Adipose tissue (tissue), 3 donors: ENCODE measurements around the gene LBHD2. TPM values are rescaled to one million over a fixed set of nuclear protein-coding genes. Genes with fewer than 3 reads are reported as not detected.

Experiments used
- H3K27ac ChIP-seq: one replicate; pipeline ENCODE4 v1.5.1; 2013; ENCODE audit warnings: low read depth, low read length
- WGBS, 3 donors: extraction: QIAGEN DNeasy Blood & Tissue Kit; methylation state at CpG; one replicate each; pipeline ENCODE4 v1.1.7; 2013; 5-methylcytosine and 5-hydroxymethylcytosine counted together
- polyA plus RNA-seq, 3 donors: library from polyadenylated mRNA; stranded (reverse); fragments of 200-250 nt; gene quantifications; one replicate each; pipeline ENCODE4 v1.2.3, GENCODE V29; 2013
- donor health status: healthy with polysubstance abuse.
- donor health status: Bipolar disorder and iron deficiency.
- donor health status: healthy.

Gene LBHD2
- polyA plus RNA-seq, 3 donors: 0.09 to 3.6 (median 1.2) TPM

GRCh38 chr14:103100281-103101121 is 16.5 kb downstream of the LBHD2 start:
- 69 to 88% (median 85%) methylated on average over 25 of the region's 25 CpGs for WGBS, 3 donors
- no peak overlapping the region for H3K27ac ChIP-seq

GRCh38 chr14:103101257-103101962 is 17.4 kb downstream of the LBHD2 start:
- WGBS, 3 donors: 89 to 94% (median 90%) methylated on average over 11 of the region's 11 CpGs

GRCh38 chr14:103101963-103102688 is 18.1 kb downstream of the LBHD2 start:
- 37 to 74% (median 50%) methylated on average over 73 to 85 of the region's 85 CpGs for WGBS, 3 donors

More at GRCh38 chr14:103101257-103101962, 17.4 kb downstream of the LBHD2 start:
- no peak overlapping the region for H3K27ac ChIP-seq

GRCh38 chr14:103102689-103103260 is 18.8 kb downstream of the LBHD2 start:
- no peak overlapping the region for H3K27ac ChIP-seq
- 42 to 78% (median 51%) methylated on average over 39 of the region's 39 CpGs for WGBS, 3 donors

More at GRCh38 chr14:103101963-103102688, 18.1 kb downstream of the LBHD2 start:
- H3K27ac ChIP-seq: no peak overlapping the region

- WGBS, 3 donors: 6 to 10% (median 7%) methylated on average over 65 to 68 of the region's 68 CpGs
- no peak overlapping the region for H3K27ac ChIP-seq
These were observed 19.7 kb downstream of the LBHD2 start for GRCh38 chr14:103103461-103104388.

- WGBS, 3 donors: 7 to 17% (median 13%) methylated on average over 18 to 20 of the region's 20 CpGs
- no peak overlapping the region for H3K27ac ChIP-seq
These were observed 20.3 kb downstream of the LBHD2 start for GRCh38 chr14:103104389-103104653.

- H3K27ac ChIP-seq: no peak overlapping the region
- WGBS, 3 donors: 4 to 8% (median 6%) methylated on average over 43 to 59 of the region's 59 CpGs
These were observed 20.8 kb downstream of the LBHD2 start for GRCh38 chr14:103104654-103105452.

GRCh38 chr14:103105580-103106150 is 21.7 kb downstream of the LBHD2 start:
- 65 to 72% (median 69%) methylated on average over 9 of the region's 9 CpGs for WGBS, 3 donors
- no peak overlapping the region for H3K27ac ChIP-seq

- H3K27ac ChIP-seq: no peak overlapping the region
- 95% methylated on average over 23 of the region's 23 CpGs for WGBS, 3 donors
These were observed 23.4 kb downstream of the LBHD2 start for GRCh38 chr14:103107455-103107854.

- no peak overlapping the region for H3K27ac ChIP-seq
- WGBS, 3 donors: 88 to 92% (median 89%) methylated on average over 25 to 28 of the region's 28 CpGs
These were observed 24.1 kb downstream of the LBHD2 start for GRCh38 chr14:103107941-103108748.

- 26 to 70% (median 47%) methylated on average over 7 to 9 of the region's 9 CpGs for WGBS, 3 donors
- H3K27ac ChIP-seq: no peak overlapping the region
These were observed 24.8 kb downstream of the LBHD2 start for GRCh38 chr14:103108749-103109207.

GRCh38 chr14:103109535-103110441 is 25.8 kb downstream of the LBHD2 start:
- WGBS, 3 donors: 40 to 66% (median 53%) methylated on average over 31 to 32 of the region's 32 CpGs
- no peak overlapping the region for H3K27ac ChIP-seq

GRCh38 chr14:103110681-103111231 is 26.7 kb downstream of the LBHD2 start:
- H3K27ac ChIP-seq: no peak overlapping the region
- 32 to 61% (median 45%) methylated on average over 14 of the region's 14 CpGs for WGBS, 3 donors

- WGBS, 3 donors: 33 to 73% (median 70%) methylated on average over 5 to 6 of the region's 6 CpGs
- H3K27ac ChIP-seq: no peak overlapping the region
These were observed 27.3 kb downstream of the LBHD2 start for GRCh38 chr14:103111232-103111868.
